Naive B cell (primary cell): ENCODE results near the gene GRIA3. TPM values are rescaled to one million over a fixed set of nuclear protein-coding genes. Genes with fewer than 3 reads are reported as not detected.
A peak's percentile ranks its signal among the peaks of the same experiment; 100 is the strongest.
"Not testable (repeated sequence)": the region's sequence is repeated elsewhere in the genome, so short reads cannot be mapped to it uniquely, and the experiment has no call there.

ENCODE experiments used
- ATAC-seq, 2 donors: fragments of 150-1000 bp; cut with Tn5 transposase; 2 replicates each; pipeline ENCODE4 v1.10.0; 2021; ENCODE audit warnings: low read depth in 2 of 2, mild to moderate bottlenecking in 2 of 2, moderate library complexity in 2 of 2
- DNase-seq: peaks from one replicate; pipeline ENCODE4 v3.0.0; 2022
- H3K27ac Mint-ChIP-seq, 6 donors: one replicate each; pipeline ENCODE4 v1.8.0; 2020 to 2022; ENCODE audit warnings: mild to moderate bottlenecking in 6 of 6, mixed read lengths in 6 of 6, moderate library complexity in 5 of 6, inconsistent platforms in 2 of 6
- H3K27me3 Mint-ChIP-seq, 3 donors: one replicate each; pipeline ENCODE4 v1.8.0; 2021 to 2022; ENCODE audit warnings: mixed read lengths in 3 of 3, mild to moderate bottlenecking in 1 of 3
- H3K36me3 Mint-ChIP-seq, 2 donors: one replicate each; pipeline ENCODE4 v1.8.0; 2020 to 2022; ENCODE audit warnings: mixed read lengths in 2 of 2, inconsistent platforms in 1 of 2, mild to moderate bottlenecking in 1 of 2
- H3K4me1 Mint-ChIP-seq, 3 donors: one replicate each; pipeline ENCODE4 v1.8.0; 2020 to 2022; ENCODE audit warnings: mixed read lengths in 3 of 3, inconsistent platforms in 1 of 3, mild to moderate bottlenecking in 1 of 3, moderate library complexity in 1 of 3
- H3K4me3 Mint-ChIP-seq, 8 donors: one replicate each; pipeline ENCODE4 v1.8.0; 2020 to 2022; ENCODE audit warnings: mild to moderate bottlenecking in 8 of 8, mixed read lengths in 8 of 8, moderate library complexity in 8 of 8, inconsistent platforms in 2 of 8
- H3K9me3 Mint-ChIP-seq, 7 donors: one replicate each; pipeline ENCODE4 v1.8.0; 2020 to 2022; ENCODE audit warnings: mixed read lengths in 7 of 7, mild to moderate bottlenecking in 5 of 7, inconsistent platforms in 2 of 7, moderate library complexity in 1 of 7
- polyA plus RNA-seq, 6 donors: library from polyadenylated mRNA; unstranded; fragments of 300-500 nt; fragmentation: Illumina TruSeq; gene quantifications; one replicate each; pipeline ENCODE4 v1.2.3, GENCODE V29; 2021; ENCODE audit warnings: low read depth in 6 of 6

Gene GRIA3
- polyA plus RNA-seq, 6 donors from 2014 or later, result not detected

- H3K36me3 Mint-ChIP-seq, result no peaks in the 10 kb centered on the region
- H3K4me1 Mint-ChIP-seq, result no peaks in the 10 kb centered on the region
- H3K27ac Mint-ChIP-seq, result no peak overlapping the region
- H3K27me3 Mint-ChIP-seq, result no peaks in the 10 kb centered on the region
- no peak for ATAC-seq
- H3K9me3 Mint-ChIP-seq, result no peaks in the 10 kb centered on the region
- no peak overlapping the region for H3K4me3 Mint-ChIP-seq
- DNase-seq, result no peak
These were observed 293.6 kb downstream of the GRIA3 start for GRCh38 chrX:123477673-123478072.

- Mint-ChIP-seq H3K27me3 (no peaks in the 10 kb centered on the region), H3K4me3 (no peak overlapping the region), H3K4me1 (no peaks in the 10 kb centered on the region), H3K36me3 (no peaks in the 10 kb centered on the region), H3K9me3 (peaks cover 0 to 3% (median 0%) of the 10 kb centered on the region in 7 donors), H3K27ac (no peak overlapping the region)
- ATAC-seq, result no peak
- no peak for DNase-seq
These were observed 298.1 kb downstream of the GRIA3 start for GRCh38 chrX:123481913-123482851.

- Mint-ChIP-seq H3K4me1 (no peaks in the 10 kb centered on the region), H3K27me3 (peaks cover 0 to 8% (median 3%) of the 10 kb centered on the region in 3 donors), H3K27ac (no peak overlapping the region), H3K36me3 (no peaks in the 10 kb centered on the region), H3K9me3 (peaks cover 0 to 4% (median 0%) of the 10 kb centered on the region in 7 donors), H3K4me3 (no peak overlapping the region)
- DNase-seq, result no peak
- ATAC-seq, result no peak
These were observed 302.2 kb downstream of the GRIA3 start for GRCh38 chrX:123486297-123486696.

GRCh38 chrX:123487236-123487635 lies 303.2 kb downstream of the GRIA3 start:
- Mint-ChIP-seq H3K9me3 (peaks cover 0 to 4% (median 0%) of the 10 kb centered on the region in 7 donors), H3K4me3 (no peak overlapping the region), H3K27ac (no peak overlapping the region), H3K27me3 (peaks cover 0 to 11% (median 5%) of the 10 kb centered on the region in 3 donors), H3K4me1 (no peaks in the 10 kb centered on the region), H3K36me3 (no peaks in the 10 kb centered on the region)
- ATAC-seq (no peak), DNase-seq (no peak)

- Mint-ChIP-seq H3K9me3 (peaks cover 0 to 4% (median 0%) of the 10 kb centered on the region in 7 donors), H3K27me3 (peaks cover 0 to 11% (median 5%) of the 10 kb centered on the region in 3 donors), H3K4me3 (no peak overlapping the region), H3K4me1 (no peaks in the 10 kb centered on the region), H3K36me3 (no peaks in the 10 kb centered on the region), H3K27ac (no peak overlapping the region)
- ATAC-seq, result no peak
- DNase-seq, result no peak
These were observed 303.6 kb downstream of the GRIA3 start for GRCh38 chrX:123487669-123488068.

- H3K4me3 Mint-ChIP-seq, result no peak overlapping the region
These were observed 304.9 kb downstream of the GRIA3 start for GRCh38 chrX:123489011-123489410.

GRCh38 chrX:123493857-123494256 lies 309.8 kb downstream of the GRIA3 start:
- peaks cover 0 to 11% (median 5%) of the 10 kb centered on the region in 3 donors for H3K27me3 Mint-ChIP-seq
- H3K4me1 Mint-ChIP-seq, result no peaks in the 10 kb centered on the region
- no peaks in the 10 kb centered on the region for H3K36me3 Mint-ChIP-seq
- H3K4me3 Mint-ChIP-seq, result no peak overlapping the region
- H3K27ac Mint-ChIP-seq, result no peak overlapping the region
- ATAC-seq (no peak), DNase-seq (no peak)
- peaks cover 0 to 12% (median 2%) of the 10 kb centered on the region in 7 donors for H3K9me3 Mint-ChIP-seq

More at GRCh38 chrX:123489011-123489410, 304.9 kb downstream of the GRIA3 start:
- H3K9me3 Mint-ChIP-seq, result peaks cover 0 to 6% (median 0%) of the 10 kb centered on the region in 7 donors
- H3K27ac Mint-ChIP-seq, result no peak overlapping the region
- ATAC-seq (no peak), DNase-seq (no peak)
- no peaks in the 10 kb centered on the region for H3K36me3 Mint-ChIP-seq
- H3K4me1 Mint-ChIP-seq, result no peaks in the 10 kb centered on the region
- peaks cover 0 to 11% (median 5%) of the 10 kb centered on the region in 3 donors for H3K27me3 Mint-ChIP-seq

- ATAC-seq (no peak), DNase-seq (no peak)
- H3K4me1 Mint-ChIP-seq, result no peaks in the 10 kb centered on the region
- no peak overlapping the region for H3K27ac Mint-ChIP-seq
- H3K9me3 Mint-ChIP-seq, result peaks cover 0 to 12% (median 2%) of the 10 kb centered on the region in 7 donors
- no peak overlapping the region for H3K4me3 Mint-ChIP-seq
- H3K36me3 Mint-ChIP-seq, result no peaks in the 10 kb centered on the region
- no peaks in the 10 kb centered on the region for H3K27me3 Mint-ChIP-seq
These were observed 315.7 kb downstream of the GRIA3 start for GRCh38 chrX:123499787-123500186.

- DNase-seq (no peak), ATAC-seq (no peak)
- H3K36me3 Mint-ChIP-seq, result no peaks in the 10 kb centered on the region
- H3K4me3 Mint-ChIP-seq, result no peak overlapping the region
- no peaks in the 10 kb centered on the region for H3K4me1 Mint-ChIP-seq
- peaks cover 5 to 15% (median 10%) of the 10 kb centered on the region in 7 donors for H3K9me3 Mint-ChIP-seq
- H3K27me3 Mint-ChIP-seq, result no peaks in the 10 kb centered on the region
- H3K27ac Mint-ChIP-seq, result no peak overlapping the region
These were observed 320.0 kb downstream of the GRIA3 start for GRCh38 chrX:123504047-123504446.

GRCh38 chrX:123504630-123505270 lies 320.7 kb downstream of the GRIA3 start:
- no peak for DNase-seq
- peaks cover 5 to 15% (median 10%) of the 10 kb centered on the region in 7 donors for H3K9me3 Mint-ChIP-seq
- ATAC-seq, result no peak
- H3K4me1 Mint-ChIP-seq, result no peaks in the 10 kb centered on the region
- H3K27me3 Mint-ChIP-seq, result no peaks in the 10 kb centered on the region
- no peaks in the 10 kb centered on the region for H3K36me3 Mint-ChIP-seq
- no peak overlapping the region for H3K4me3 Mint-ChIP-seq
- H3K27ac Mint-ChIP-seq, result no peak overlapping the region

GRCh38 chrX:123513585-123514278 lies 329.7 kb downstream of the GRIA3 start:
- Mint-ChIP-seq H3K4me3 (peak overlapping the region in 3 of 8 donors; percentile 12 to 82 (median 21)), H3K4me1 (no peaks in the 10 kb centered on the region), H3K36me3 (peaks cover 0 to 8% of the 10 kb centered on the region in 2 donors), H3K27me3 (peaks cover 0 to 6% (median 0%) of the 10 kb centered on the region in 3 donors), H3K27ac (no peak overlapping the region), H3K9me3 (peaks cover 11 to 29% (median 20%) of the 10 kb centered on the region in 7 donors)
- ATAC-seq (no peak), DNase-seq (no peak)

GRCh38 chrX:123514279-123514640 lies 330.2 kb downstream of the GRIA3 start:
- H3K27ac Mint-ChIP-seq, result not testable (repeated sequence)

GRCh38 chrX:123518791-123519190 lies 334.7 kb downstream of the GRIA3 start:
- ATAC-seq (no peak), DNase-seq (no peak)
- H3K4me1 Mint-ChIP-seq, result no peaks in the 10 kb centered on the region
- no peak overlapping the region for H3K4me3 Mint-ChIP-seq
- no peak overlapping the region for H3K27ac Mint-ChIP-seq
- peaks cover 0 to 6% (median 0%) of the 10 kb centered on the region in 3 donors for H3K27me3 Mint-ChIP-seq
- H3K36me3 Mint-ChIP-seq, result peaks cover 0 to 8% of the 10 kb centered on the region in 2 donors
- peaks cover 14 to 41% (median 19%) of the 10 kb centered on the region in 7 donors for H3K9me3 Mint-ChIP-seq

More at GRCh38 chrX:123514279-123514640, 330.2 kb downstream of the GRIA3 start:
- ATAC-seq, H3K27me3 Mint-ChIP-seq, DNase-seq, H3K4me1 Mint-ChIP-seq, H3K36me3 Mint-ChIP-seq: not testable (repeated sequence)
- Mint-ChIP-seq H3K4me3 (peak overlapping the region in 5 of 8 donors; percentile 12 to 82 (median 23)), H3K9me3 (peaks cover 11 to 29% (median 20%) of the 10 kb centered on the region in 7 donors)
